HCT116 (cell line): ENCODE measurements around the gene TMCC1.

ENCODE experiments used
- ATF3 ChIP-seq: IDR thresholded peaks from 2 replicates; pipeline ENCODE4 v1.6.1; 2012
- EGR1 ChIP-seq: IDR thresholded peaks from 2 replicates; pipeline ENCODE4 v1.6.1; 2012; ENCODE audit warnings: low read depth
- JUND ChIP-seq: IDR thresholded peaks from 2 replicates; pipeline ENCODE4 v1.6.1; 2012
- POLR2A ChIP-seq: IDR thresholded peaks from 2 replicates; pipeline ENCODE4 v1.7.0; 2011; ENCODE audit warnings: borderline replicate concordance; ENCODE audit not compliant: insufficient read depth, insufficient read length; ENCODE audit errors: extremely low read depth
- TCF7L2 ChIP-seq: IDR thresholded peaks from 2 replicates; pipeline ENCODE4 v1.7.0; 2011; ENCODE audit warnings: borderline replicate concordance, inconsistent platforms; ENCODE audit not compliant: insufficient read depth, insufficient read length; ENCODE audit errors: extremely low read depth

GRCh38 chr3:129601713-129602112 lies 291.8 kb downstream of the TMCC1 start:
- TF ChIP-seq JUND (no peak), TCF7L2 (no peak), POLR2A (no peak), EGR1 (no peak), ATF3 (no peak)
